ENCODE results near the gene LRRC7. TPM values are rescaled to one million over a fixed set of nuclear protein-coding genes. Genes with fewer than 3 reads are reported as not detected.

The LRRC7 gene
- total and polyA plus RNA-seq, 2 donors (not counting 1 experiment from before 2014, with no cell fraction given): 0.03 TPM; not detected in 1

GRCh38 chr1:69706473-69706872 lies 138.8 kb downstream of the LRRC7 start:
- Histone ChIP-seq H3K27ac (ENCODE audit: insufficient read depth, low read length) (no peak overlapping the region), H3K9me3 (ENCODE audit: control insufficient read depth, insufficient read depth, low read depth, low read length) (no peaks in the 10 kb centered on the region), H3K79me2 (ENCODE audit: control insufficient read depth, insufficient read depth, low read length) (no peaks in the 10 kb centered on the region), H3K4me3 (replicated peaks in 1 of 4; ENCODE audit: control extremely low read depth in 1 of 4, insufficient read depth in 1 of 4, low read depth in 3 of 4, low read length in 4 of 4) (no peak overlapping the region), H3K36me3 (ENCODE audit: control insufficient read depth, insufficient read depth, low read length) (no peaks in the 10 kb centered on the region), H4K20me1 (ENCODE audit: control insufficient read depth, extremely low read depth, insufficient read depth, low read length) (no peaks in the 10 kb centered on the region), H3K4me1 (ENCODE audit: control insufficient read depth, extremely low read depth, insufficient read depth, low read length) (no peaks in the 10 kb centered on the region), H3K4me2 (ENCODE audit: extremely low read depth, insufficient read depth, low read length) (no peak overlapping the region), H2AFZ (ENCODE audit: low read length) (no peak overlapping the region), H3K27me3 (ENCODE audit: control insufficient read depth, insufficient read depth, low read length) (no peaks in the 10 kb centered on the region), H3K9ac (ENCODE audit: insufficient read depth, low read length) (no peak overlapping the region)
- no peak for TF ChIP-seq EZH2 (IDR thresholded peaks at IDR 0.05; ENCODE audit: low read length, missing control alignments)
- no peak for TF ChIP-seq CTCF (conservative IDR thresholded peaks at IDR 0.05 in 1 of 2, IDR thresholded peaks at IDR 0.05 in 1 of 2; ENCODE audit: low read depth in 1 of 2, low read length in 2 of 2)
- no peak for DNase-seq (ENCODE audit: low read depth in 2 of 2)

- no peak overlapping the region for H3K27ac ChIP-seq (ENCODE audit: insufficient read depth, low read length)
- no peaks in the 10 kb centered on the region for H3K36me3 ChIP-seq (ENCODE audit: control insufficient read depth, insufficient read depth, low read length)
- no peaks in the 10 kb centered on the region for H3K9me3 ChIP-seq (ENCODE audit: control insufficient read depth, insufficient read depth, low read depth, low read length)
- no peak overlapping the region for H3K4me3 ChIP-seq (replicated peaks in 1 of 4; ENCODE audit: control extremely low read depth in 1 of 4, insufficient read depth in 1 of 4, low read depth in 3 of 4, low read length in 4 of 4)
- H3K4me1 ChIP-seq (ENCODE audit: control insufficient read depth, extremely low read depth, insufficient read depth, low read length): no peaks in the 10 kb centered on the region
- no peak overlapping the region for H3K4me2 ChIP-seq (ENCODE audit: extremely low read depth, insufficient read depth, low read length)
- H2AFZ ChIP-seq (ENCODE audit: low read length): no peak overlapping the region
- no peaks in the 10 kb centered on the region for H3K79me2 ChIP-seq (ENCODE audit: control insufficient read depth, insufficient read depth, low read length)
- H3K9ac ChIP-seq (ENCODE audit: insufficient read depth, low read length): no peak overlapping the region
- DNase-seq (ENCODE audit: low read depth in 2 of 2): no peak
- no peaks in the 10 kb centered on the region for H3K27me3 ChIP-seq (ENCODE audit: control insufficient read depth, insufficient read depth, low read length)
- no peaks in the 10 kb centered on the region for H4K20me1 ChIP-seq (ENCODE audit: control insufficient read depth, extremely low read depth, insufficient read depth, low read length)
- TF ChIP-seq EZH2 (IDR thresholded peaks at IDR 0.05; ENCODE audit: low read length, missing control alignments) (no peak), CTCF (conservative IDR thresholded peaks at IDR 0.05 in 1 of 2, IDR thresholded peaks at IDR 0.05 in 1 of 2; ENCODE audit: low read depth in 1 of 2, low read length in 2 of 2) (no peak)
Observed at GRCh38 chr1:69707103-69707502, 139.4 kb downstream of the LRRC7 start.

GRCh38 chr1:69710484-69711189 lies 142.9 kb downstream of the LRRC7 start:
- Histone ChIP-seq H3K4me3 (replicated peaks in 1 of 4; ENCODE audit: control extremely low read depth in 1 of 4, insufficient read depth in 1 of 4, low read depth in 3 of 4, low read length in 4 of 4) (no peak overlapping the region), H3K9ac (ENCODE audit: insufficient read depth, low read length) (no peak overlapping the region), H3K27ac (ENCODE audit: insufficient read depth, low read length) (no peak overlapping the region), H3K9me3 (ENCODE audit: control insufficient read depth, insufficient read depth, low read depth, low read length) (no peaks in the 10 kb centered on the region), H4K20me1 (ENCODE audit: control insufficient read depth, extremely low read depth, insufficient read depth, low read length) (no peaks in the 10 kb centered on the region), H2AFZ (ENCODE audit: low read length) (no peak overlapping the region), H3K4me2 (ENCODE audit: extremely low read depth, insufficient read depth, low read length) (no peak overlapping the region), H3K4me1 (ENCODE audit: control insufficient read depth, extremely low read depth, insufficient read depth, low read length) (no peaks in the 10 kb centered on the region), H3K79me2 (ENCODE audit: control insufficient read depth, insufficient read depth, low read length) (no peaks in the 10 kb centered on the region), H3K27me3 (ENCODE audit: control insufficient read depth, insufficient read depth, low read length) (no peaks in the 10 kb centered on the region), H3K36me3 (ENCODE audit: control insufficient read depth, insufficient read depth, low read length) (no peaks in the 10 kb centered on the region)
- peak in 1 of 2 donors; percentile 1 for DNase-seq (ENCODE audit: low read depth in 2 of 2)
- TF ChIP-seq CTCF (conservative IDR thresholded peaks at IDR 0.05 in 1 of 2, IDR thresholded peaks at IDR 0.05 in 1 of 2; ENCODE audit: low read depth in 1 of 2, low read length in 2 of 2): no peak
- TF ChIP-seq EZH2 (IDR thresholded peaks at IDR 0.05; ENCODE audit: low read length, missing control alignments): no peak

Measured in fibroblast of lung (primary cell).